IMR-90 (cell line): Measurements from ENCODE around the gene HOTAIR. TPM values are rescaled to one million over a fixed set of nuclear protein-coding genes. Genes with fewer than 3 reads are reported as not detected.
A peak's percentile ranks its signal among the peaks of the same experiment; 100 is the strongest.

ENCODE experiments used
- ATAC-seq: fragments of 200-7000 bp; cut with Tn5 transposase; 2 replicates; pipeline ENCODE4 v1.9.1; 2020; ENCODE audit warnings: low read depth, mild to moderate bottlenecking, moderate library complexity
- BruUV-seq: library from RNA; stranded (reverse); fragments of 400-500 nt; replicated peaks from 2 replicates; lab custom pipeline; 2021; lab: Mats Ljungman, UMichigan
- CTCF ChIA-PET: fragments of 300-600 bp; formaldehyde crosslinking; extraction: SDS; loops from one replicate; lab custom pipeline; 2021; ENCODE audit warnings: antibody characterized with exemption; lab: Yijun Ruan, JAX
- POLR2A ChIA-PET: fragments of 300-600 bp; sonication (Branson Sonifier 250); formaldehyde crosslinking; loops from one replicate; lab custom pipeline; 2022; ENCODE audit warnings: antibody characterized with exemption; ENCODE audit not compliant: unreplicated experiment; lab: Charles Lee
- DNase-seq: peaks from one replicate; pipeline ENCODE4 v3.0.0; 2013
- H2AFZ ChIP-seq: replicated peaks from 2 replicates; pipeline ENCODE3; 2013; ENCODE audit warnings: low read length, mild to moderate bottlenecking; ENCODE audit not compliant: poor library complexity
- H2AK5ac ChIP-seq: 2 replicates; pipeline ENCODE4 v1.6.1; 2013; ENCODE audit warnings: low read depth, low read length, inconsistent platforms
- H2AK9ac ChIP-seq: replicated peaks from 2 replicates; pipeline ENCODE3; 2013; ENCODE audit warnings: mild to moderate bottlenecking, low read depth, low read length, moderate library complexity; ENCODE audit not compliant: poor library complexity
- H2BK120ac ChIP-seq: 2 replicates; pipeline ENCODE4 v1.6.1; 2013; ENCODE audit warnings: low read depth, low read length, inconsistent platforms
- H2BK15ac ChIP-seq: 3 replicates; pipeline ENCODE4 v1.6.1; 2013; ENCODE audit warnings: low read depth, low read length, inconsistent platforms
- H2BK20ac ChIP-seq: 2 replicates; pipeline ENCODE4 v1.6.1; 2013; ENCODE audit warnings: low read depth, mild to moderate bottlenecking, inconsistent platforms, low read length, moderate library complexity
- H2BK5ac ChIP-seq: 2 replicates; pipeline ENCODE4 v1.6.1; 2013; ENCODE audit warnings: mild to moderate bottlenecking, low read depth, low read length, inconsistent platforms; ENCODE audit not compliant: poor library complexity, severe bottlenecking
- H3K14ac ChIP-seq: replicated peaks from 2 replicates; pipeline ENCODE4 v1.6.1; 2013; ENCODE audit warnings: low read depth, low read length, inconsistent platforms
- H3K18ac ChIP-seq: 2 replicates; pipeline ENCODE4 v1.6.1; 2013; ENCODE audit warnings: low read depth, low read length, control low read depth
- H3K23ac ChIP-seq: 2 replicates; pipeline ENCODE4 v1.6.1; 2013; ENCODE audit warnings: low read depth, low read length, inconsistent platforms
- H3K27ac ChIP-seq: 2 replicates; pipeline ENCODE4 v1.5.1; 2013; ENCODE audit warnings: mild to moderate bottlenecking, control low read depth, low read length; ENCODE audit not compliant: insufficient read depth
- H3K27me3 ChIP-seq: 2 replicates; pipeline ENCODE4 v1.6.1; 2013; ENCODE audit warnings: low read length; ENCODE audit not compliant: control insufficient read depth, insufficient read depth
- H3K36me3 ChIP-seq: 2 replicates; pipeline ENCODE4 v1.6.1; 2013; ENCODE audit warnings: low read length, mixed read lengths; ENCODE audit not compliant: control insufficient read depth, insufficient read depth
- H3K4ac ChIP-seq: 2 replicates; pipeline ENCODE4 v1.6.1; 2013; ENCODE audit warnings: low read depth, low read length, inconsistent platforms
- H3K4me1 ChIP-seq: 2 replicates; pipeline ENCODE4 v1.6.1; 2013; ENCODE audit warnings: low read length, mixed read lengths; ENCODE audit not compliant: control insufficient read depth, insufficient read depth
- H3K4me2 ChIP-seq: 2 replicates; pipeline ENCODE4 v1.6.1; 2013; ENCODE audit warnings: low read depth, mild to moderate bottlenecking, control low read depth, low read length, moderate library complexity
- H3K4me3 ChIP-seq: 2 replicates; pipeline ENCODE4 v1.5.1; 2013; ENCODE audit warnings: low read depth, mild to moderate bottlenecking, control low read depth, low read length, moderate library complexity; ENCODE audit not compliant: insufficient read depth
- H3K56ac ChIP-seq: 2 replicates; pipeline ENCODE4 v1.6.1; 2013; ENCODE audit warnings: low read length, inconsistent platforms; ENCODE audit not compliant: insufficient read depth; ENCODE audit errors: extremely low read depth
- H3K79me1 ChIP-seq, 2 experiments: 2 replicates each; pipeline ENCODE4 v1.6.1; 2013; ENCODE audit warnings: low read length in 2 of 2, inconsistent platforms in 1 of 2, low read depth in 1 of 2
- H3K9ac ChIP-seq: 2 replicates; pipeline ENCODE4 v1.6.1; 2013; ENCODE audit warnings: low read depth, low read length, control low read depth
- H3K9me1 ChIP-seq: 2 replicates; pipeline ENCODE4 v1.6.1; 2013; ENCODE audit warnings: low read length, inconsistent platforms; ENCODE audit not compliant: insufficient read depth
- H3K9me3 ChIP-seq: 2 replicates; pipeline ENCODE4 v1.6.1; 2013; ENCODE audit warnings: low read length; ENCODE audit not compliant: control insufficient read depth, insufficient read depth
- H4K20me1 ChIP-seq: 2 replicates; pipeline ENCODE4 v1.6.1; 2013; ENCODE audit warnings: low read length, inconsistent platforms; ENCODE audit not compliant: insufficient read depth
- H4K5ac ChIP-seq: 2 replicates; pipeline ENCODE4 v1.6.1; 2013; ENCODE audit warnings: mild to moderate bottlenecking, low read depth, low read length, control low read depth
- H4K8ac ChIP-seq, 2 experiments: 2 replicates each; pipeline ENCODE4 v1.6.1; 2013; ENCODE audit warnings: low read depth in 2 of 2, low read length in 2 of 2, control low read depth in 1 of 2, inconsistent platforms in 1 of 2
- H4K91ac ChIP-seq: 2 replicates; pipeline ENCODE4 v1.6.1; 2013; ENCODE audit warnings: low read depth, low read length, inconsistent platforms; ENCODE audit not compliant: insufficient read depth
- BHLHE40 ChIP-seq: fragments of 150-350 bp; IDR thresholded peaks from 2 replicates; pipeline ENCODE4 v1.6.1; 2016; ENCODE audit warnings: mild to moderate bottlenecking, low read depth, low read length
- CEBPB ChIP-seq: IDR thresholded peaks from 2 replicates; pipeline ENCODE4 v1.6.1; 2012; ENCODE audit warnings: low read depth, low read length, improper control_type of control experiment
- CHD1 ChIP-seq: IDR thresholded peaks from 2 replicates; pipeline ENCODE4 v1.6.1; 2012; ENCODE audit warnings: low read depth, low read length, improper control_type of control experiment
- CTCF ChIP-seq: conservative IDR thresholded peaks from 2 replicates; pipeline ENCODE4 v1.5.1; 2012; ENCODE audit warnings: mild to moderate bottlenecking, low read depth, low read length, improper control_type of control experiment
- ELK1 ChIP-seq: fragments of 150-350 bp; IDR thresholded peaks from 2 replicates; pipeline ENCODE4 v1.6.1; 2016; ENCODE audit warnings: low read depth, mild to moderate bottlenecking, low read length, moderate library complexity, borderline replicate concordance
- MAFK ChIP-seq: IDR thresholded peaks from 2 replicates; pipeline ENCODE4 v1.6.1; 2012; ENCODE audit warnings: low read depth, low read length, improper control_type of control experiment
- MAZ ChIP-seq: IDR thresholded peaks from 2 replicates; pipeline ENCODE4 v1.6.1; 2012; ENCODE audit warnings: low read depth, mild to moderate bottlenecking, low read length, improper control_type of control experiment, moderate library complexity, borderline replicate concordance
- MXI1 ChIP-seq: IDR thresholded peaks from 2 replicates; pipeline ENCODE4 v1.6.1; 2012; ENCODE audit warnings: low read depth, mild to moderate bottlenecking, low read length, moderate library complexity, borderline replicate concordance
- NFE2L2 ChIP-seq: fragments of 150-350 bp; IDR thresholded peaks from 2 replicates; pipeline ENCODE4 v1.6.1; 2016; ENCODE audit warnings: low read depth, mild to moderate bottlenecking, low read length
- POLR2A ChIP-seq: IDR thresholded peaks from 2 replicates; pipeline ENCODE4 v1.6.1; 2012; ENCODE audit warnings: mild to moderate bottlenecking, low read depth, low read length
- RAD21 ChIP-seq: IDR thresholded peaks from 2 replicates; pipeline ENCODE4 v1.6.1; 2012; ENCODE audit warnings: low read length, improper control_type of control experiment
- RCOR1 ChIP-seq: IDR thresholded peaks from 2 replicates; pipeline ENCODE4 v1.6.1; 2012; ENCODE audit warnings: mild to moderate bottlenecking, low read length, improper control_type of control experiment; ENCODE audit not compliant: insufficient replicate concordance
- RFX5 ChIP-seq: IDR thresholded peaks from 2 replicates; pipeline ENCODE4 v1.8.0; 2012; ENCODE audit warnings: low read depth, mild to moderate bottlenecking, low read length, moderate library complexity
- SMC3 ChIP-seq: fragments of 150-350 bp; IDR thresholded peaks from 2 replicates; pipeline ENCODE4 v1.6.1; 2016; ENCODE audit warnings: low read depth, mild to moderate bottlenecking, antibody characterized with exemption, low read length, moderate library complexity
- USF2 ChIP-seq: fragments of 150-350 bp; IDR thresholded peaks from 2 replicates; pipeline ENCODE4 v1.6.1; 2017; ENCODE audit warnings: mild to moderate bottlenecking, antibody characterized with exemption, low read length, low read depth
- WGBS, 2 experiments: methylation state at CpG; one replicate each; pipeline versions ENCODE4 v1.1.5 to v1.1.7; 2013; ENCODE audit warnings: missing lambda C conversion rate in 2 of 2; ENCODE audit not compliant: insufficient read length in 1 of 2; ENCODE audit errors: extremely low coverage in 2 of 2; 5-methylcytosine and 5-hydroxymethylcytosine counted together
- dilution Hi-C: fragments of 300-500 bp; cut with HindIII; formaldehyde crosslinking; loops from one replicate; pipeline ENCODE4 v1.14.3; 2018; ENCODE audit warnings: low sequenced_read_pairs; ENCODE audit not compliant: unreplicated experiment
- in situ Hi-C: fragments of 300-500 bp; cut with MboI; formaldehyde crosslinking; loops from 3 replicates; pipeline ENCODE4 v1.14.3; 2019; ENCODE audit warnings: low sequenced_read_pairs, inconsistent platforms, mixed read lengths
- intact Hi-C: fragments of 100-400 bp; cut with micrococcal nuclease; formaldehyde crosslinking; loops from 2 replicates; pipeline ENCODE4 v1.10.0; 2022
- polyA plus RNA-seq, 3 experiments: library from polyadenylated mRNA; depleted of rRNA; stranded (reverse); fragments of >200 nt; gene quantifications; 2 replicates each; pipeline ENCODE4 v1.2.3, GENCODE V29; 2012; ENCODE audit warnings: low replicate concordance in 1 of 3
- total RNA-seq: library from RNA; depleted of rRNA; stranded (reverse); fragments of >200 nt; gene quantifications from 2 replicates; pipeline ENCODE4 v1.2.3, GENCODE V29; 2012

Gene HOTAIR
- total and polyA plus RNA-seq, 2 of the 4 experiments (the other 2 are of a cell fraction): not detected

DNA sequence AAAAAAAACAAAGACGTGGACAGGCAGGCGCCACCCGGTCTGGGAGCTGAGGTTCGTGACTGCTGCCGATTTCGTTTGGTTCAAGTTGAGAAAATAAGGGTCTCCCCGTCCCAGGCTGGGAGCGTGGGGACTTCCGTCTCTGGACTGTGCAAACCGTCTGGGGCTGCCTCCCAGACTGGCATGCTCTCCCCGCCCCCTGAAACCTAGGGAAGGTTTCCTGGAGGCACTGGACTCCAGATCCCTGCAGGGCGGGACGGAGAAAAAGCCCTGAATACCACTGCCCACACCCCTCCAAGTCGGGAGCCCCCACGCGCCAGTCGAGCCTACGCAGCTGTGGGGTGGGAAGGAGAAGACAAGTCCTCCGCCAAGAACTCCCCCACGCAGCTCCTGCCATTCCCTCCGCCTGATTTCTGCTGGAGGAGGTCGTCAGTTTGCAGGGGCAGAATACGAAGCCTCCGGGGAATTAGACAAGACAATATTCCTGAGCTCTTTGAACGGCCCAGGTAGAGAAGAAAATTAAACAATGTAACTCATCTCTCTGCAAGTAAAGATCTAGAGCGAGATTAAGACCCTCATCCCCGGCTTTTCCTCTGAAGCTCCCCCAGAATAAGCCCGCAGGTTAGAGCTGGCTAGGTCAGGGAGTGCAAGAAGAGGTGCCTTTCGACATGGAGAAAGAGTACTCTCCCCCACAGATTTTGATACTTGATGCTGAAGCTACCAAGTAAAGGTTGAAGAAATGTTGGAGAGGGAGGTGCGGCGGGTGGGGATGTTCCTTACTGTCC is 46.5 kb downstream of the HOTAIR start:
- H3K23ac ChIP-seq: no peak overlapping the region
- WGBS, 2 experiments: no CpG with 5 or more reads among the region's 31 CpGs
- no peak overlapping the region for H4K5ac ChIP-seq
- intact Hi-C loops: no loop called here
- no peak overlapping the region for H4K91ac ChIP-seq
- no peaks in the 10 kb centered on the region for H3K79me1 ChIP-seq
- no peak overlapping the region for H2BK5ac ChIP-seq
- no peaks in the 10 kb centered on the region for H3K4me1 ChIP-seq
- H2AK5ac ChIP-seq: no peak overlapping the region
- H3K4ac ChIP-seq: no peak overlapping the region
- no peak overlapping the region for H3K14ac ChIP-seq
- no TSS peak for BruUV-seq
- H3K9me1 ChIP-seq: no peaks in the 10 kb centered on the region
- no peak overlapping the region for H2BK20ac ChIP-seq
- CTCF ChIA-PET: no interaction called here
- H3K4me2 ChIP-seq: no peak overlapping the region
- TF ChIP-seq MXI1 (no peak), RAD21 (no peak), USF2 (no peak), MAZ (no peak), POLR2A (no peak), RFX5 (no peak), NFE2L2 (no peak), SMC3 (no peak), CTCF (no peak), BHLHE40 (no peak), RCOR1 (no peak), MAFK (no peak), ELK1 (no peak), CHD1 (no peak), CEBPB (no peak)
- H4K8ac ChIP-seq: no peak overlapping the region
- no peaks in the 10 kb centered on the region for H4K20me1 ChIP-seq
- no peak overlapping the region for H2BK15ac ChIP-seq
- ATAC-seq: no peak
- H3K36me3 ChIP-seq: no peaks in the 10 kb centered on the region
- no peak overlapping the region for H3K18ac ChIP-seq
- peak overlapping the region; percentile 15 for H2AFZ ChIP-seq
- dilution Hi-C loops: no loop called here
- H3K27me3 ChIP-seq: peaks cover 81% of the 10 kb centered on the region
- peaks cover 6% of the 10 kb centered on the region; the same call in 1 of the 2 replicates for H3K9me3 ChIP-seq
- no peak overlapping the region for H3K56ac ChIP-seq
- H2BK120ac ChIP-seq: no peak overlapping the region
- no peak overlapping the region for H3K27ac ChIP-seq
- POLR2A ChIA-PET: no interaction called here
- H2AK9ac ChIP-seq: no peak overlapping the region
- H3K9ac ChIP-seq: no peak overlapping the region
- DNase-seq: no peak
- H3K4me3 ChIP-seq: no peak overlapping the region
- in situ Hi-C loops: no loop called here
